GM21529 (cell line): ENCODE measurements around the gene TMCC2.

Experiments used
- ATAC-seq: cut with Tn5 transposase; IDR thresholded peaks from one replicate; pipeline ENCODE4 v1.9.1; 2021; ENCODE audit not compliant: unreplicated experiment

The TMCC2 gene

DNA sequence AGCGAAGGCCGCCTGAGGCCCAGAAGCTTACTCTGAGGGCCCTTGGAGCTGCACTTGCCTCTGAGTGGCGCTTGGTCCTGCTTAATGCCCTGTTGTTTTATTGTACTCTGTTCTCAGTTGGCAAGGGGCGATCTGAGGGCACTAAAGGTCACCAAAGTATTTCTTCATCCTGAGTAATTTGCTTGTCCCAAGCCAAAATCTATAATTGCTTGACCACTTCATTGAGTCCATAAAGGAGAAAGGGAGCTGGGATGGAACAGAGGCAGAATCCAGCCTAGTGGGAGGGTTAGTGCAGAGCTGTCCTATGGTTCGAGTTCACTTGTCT lies 94.2 kb downstream of the TMCC2 start:
- ATAC-seq: no peak
